ENCODE data around the gene GABARAP. TPM values are rescaled to one million over a fixed set of nuclear protein-coding genes. Genes with fewer than 3 reads are reported as not detected.

GABARAP gene
- total RNA-seq = 223 TPM

GRCh38 chr17:7241783-7242716 is at the start of gene GABARAP:
Gene GABARAP (minus strand): TSS chr17:7242449. CDS start chr17:7242330, 119 bp downstream.
- DNase-seq = peak; percentile 98

- no peak for DNase-seq
Measured at GRCh38 chr17:7290685-7291084, 48.4 kb upstream of the GABARAP start.

GRCh38 chr17:7290166-7290565 is 47.9 kb upstream of the GABARAP start:
- DNase-seq = no peak

- no peak for DNase-seq
Measured at GRCh38 chr17:7289256-7290032, 47.2 kb upstream of the GABARAP start.

GRCh38 chr17:7285679-7286078 is 43.4 kb upstream of the GABARAP start:
- DNase-seq = no peak

GRCh38 chr17:7284911-7285310 is 42.7 kb upstream of the GABARAP start:
- DNase-seq = no peak

GRCh38 chr17:7283471-7284216 is 41.4 kb upstream of the GABARAP start:
- no peak for DNase-seq

GRCh38 chr17:7282752-7283321 is 40.6 kb upstream of the GABARAP start:
- no peak for DNase-seq

- DNase-seq = no peak
Measured at GRCh38 chr17:7281953-7282751, 39.9 kb upstream of the GABARAP start.

GRCh38 chr17:7281074-7281952 is 39.1 kb upstream of the GABARAP start, which contains the start of gene SLC2A4:
Gene SLC2A4 (plus strand): TSS chr17:7281718. CDS start chr17:7281935, 217 bp downstream.
- peak; percentile 87 for DNase-seq

- DNase-seq = peak; percentile 79
Measured at GRCh38 chr17:7280519-7281073, 38.3 kb upstream of the GABARAP start.

- no peak for DNase-seq
Measured at GRCh38 chr17:7279448-7279847, 37.2 kb upstream of the GABARAP start.

GRCh38 chr17:7266784-7267183 is 24.5 kb upstream of the GABARAP start:
- no peak for DNase-seq

- no peak for DNase-seq
Measured at GRCh38 chr17:7263801-7264078, 21.5 kb upstream of the GABARAP start.

GRCh38 chr17:7262935-7263800 is 20.9 kb upstream of the GABARAP start:
- no peak for DNase-seq

- no peak for DNase-seq
Measured at GRCh38 chr17:7262192-7262934, 20.1 kb upstream of the GABARAP start, which contains the start of gene CLDN7. Gene CLDN7 (minus strand): TSS chr17:7262478. CDS start chr17:7262043, 435 bp downstream.

GRCh38 chr17:7261379-7262191 is 19.3 kb upstream of the GABARAP start:
- no peak for DNase-seq

Data from skin of body (tissue), 2 donors.